ENCODE data around the gene TARBP1. TPM values are rescaled to one million over a fixed set of nuclear protein-coding genes. Genes with fewer than 3 reads are reported as not detected.
A peak's percentile ranks its signal among the peaks of the same experiment; 100 is the strongest.

TARBP1 gene
- total and polyA plus RNA-seq, 12 donors = 4.6 to 49.9 (median 9.0) TPM

- ATAC-seq = peak in 1 of 8 donors; percentile 47
These were observed 80.1 kb downstream of the TARBP1 start for GRCh38 chr1:234398849-234399381.

GRCh38 chr1:234397732-234398131, 81.2 kb downstream of the TARBP1 start:
- no peak for TF ChIP-seq CTCF (IDR thresholded peaks at IDR 0.05)
- Histone ChIP-seq H3K4me3 (no peak overlapping the region), H3K4me1 (peaks cover 0 to 42% (median 0%) of the 10 kb centered on the region in 9 donors), H3K27me3 (no peaks in the 10 kb centered on the region), H3K27ac (no peak overlapping the region), H3K9me3 (no peaks in the 10 kb centered on the region), H3K36me3 (peaks cover 0 to 36% (median 6%) of the 10 kb centered on the region in 9 donors)
- DNase-seq (no peak), ATAC-seq (no peak)
- WGBS, 2 donors = 65 to 80% methylated on average over 3 of the region's 5 CpGs
- intact Hi-C loops (cut with DNase I) = no loop called here

More at GRCh38 chr1:234398849-234399381, 80.1 kb downstream of the TARBP1 start:
- no peak for DNase-seq
- intact Hi-C loops (cut with DNase I) = no loop called here
- WGBS, 2 donors = 72 to 74% methylated on average over 8 of the region's 8 CpGs
- TF ChIP-seq CTCF (IDR thresholded peaks at IDR 0.05) = no peak
- Histone ChIP-seq H3K4me1 (peaks cover 0 to 42% (median 0%) of the 10 kb centered on the region in 9 donors), H3K4me3 (peak overlapping the region in 1 of 10 donors; percentile 45), H3K27me3 (no peaks in the 10 kb centered on the region), H3K9me3 (no peaks in the 10 kb centered on the region), H3K27ac (peak overlapping the region in 1 of 10 donors; percentile 86), H3K36me3 (peaks cover 0 to 24% (median 0%) of the 10 kb centered on the region in 9 donors)

GRCh38 chr1:234396871-234397270, 82.1 kb downstream of the TARBP1 start:
- H3K27ac ChIP-seq = no peak overlapping the region
- intact Hi-C loops (cut with DNase I) = no loop called here
- DNase-seq (no peak), ATAC-seq (no peak)
- H3K4me1 ChIP-seq = peaks cover 0 to 42% (median 0%) of the 10 kb centered on the region in 9 donors
- no peak for TF ChIP-seq CTCF (IDR thresholded peaks at IDR 0.05)
- no peak overlapping the region for H3K4me3 ChIP-seq
- H3K36me3 ChIP-seq = peaks cover 0 to 44% (median 13%) of the 10 kb centered on the region in 9 donors
- no peaks in the 10 kb centered on the region for H3K27me3 ChIP-seq
- H3K9me3 ChIP-seq = no peaks in the 10 kb centered on the region
- WGBS, 2 donors = 91% methylated on average over 6 of the region's 6 CpGs

- peak overlapping the region in 1 of 10 donors; percentile 22 for H3K27ac ChIP-seq
- DNase-seq = no peak
- TF ChIP-seq CTCF (IDR thresholded peaks at IDR 0.05) = no peak
- ATAC-seq = no peak
- H3K4me3 ChIP-seq = no peak overlapping the region
- intact Hi-C loops (cut with DNase I) = no loop called here
- H3K4me1 ChIP-seq = peaks cover 0 to 36% (median 0%) of the 10 kb centered on the region in 9 donors
- WGBS, 2 donors = 92 to 96% methylated on average over 8 of the region's 8 CpGs
- H3K9me3 ChIP-seq = no peaks in the 10 kb centered on the region
- no peaks in the 10 kb centered on the region for H3K27me3 ChIP-seq
- peaks cover 0 to 52% (median 17%) of the 10 kb centered on the region in 9 donors for H3K36me3 ChIP-seq
These were observed 82.9 kb downstream of the TARBP1 start for GRCh38 chr1:234396092-234396491.

All from heart right ventricle (tissue), 16 donors.